B cell (primary cell): ENCODE data around the gene EEF1AKMT4. TPM values are rescaled to one million over a fixed set of nuclear protein-coding genes. Genes with fewer than 3 reads are reported as not detected.

Experiments
- ATAC-seq: fragments of 200-7000 bp; cut with Tn5 transposase; one replicate; pipeline ENCODE4 v1.10.0; 2021; ENCODE audit warnings: low read depth, mild to moderate bottlenecking, moderate number of reproducible peaks, moderate library complexity
- CTCF ChIA-PET: fragments of 350-600 bp; sonication (Branson Sonifier 250); formaldehyde crosslinking; loops from one replicate; lab custom pipeline; 2021; ENCODE audit warnings: antibody characterized with exemption, inconsistent platforms; lab: Charles Lee
- POLR2A ChIA-PET: fragments of 350-600 bp; sonication (Branson Sonifier 250); formaldehyde crosslinking; loops from one replicate; lab custom pipeline; 2021; ENCODE audit warnings: antibody characterized with exemption; lab: Charles Lee
- DNase-seq: peaks from one replicate; pipeline ENCODE4 v3.0.0; 2013
- H2AFZ ChIP-seq: 2 replicates; pipeline ENCODE4 v1.6.1; 2012; ENCODE audit warnings: mild to moderate bottlenecking, low read depth, low read length; ENCODE audit not compliant: insufficient read depth, poor library complexity, severe bottlenecking
- H3K27ac ChIP-seq, 2 donors: 1 replicate in 1 of 2; 2 replicates in 1 of 2; pipeline ENCODE4 v1.5.1; 2012 to 2013; ENCODE audit warnings: low read length in 2 of 2, mild to moderate bottlenecking in 2 of 2, moderate library complexity in 1 of 2
- H3K27me3 ChIP-seq, 4 experiments: fragments of 200-600 bp in 1 of 4; sonication (generic) in 1 of 4; replicated peaks in 1 of 4; 1 replicate in 2 of 4; 2 replicates in 2 of 4; pipeline versions ENCODE4 v1.6.1 to v1.7.0; 2013 to 2016; ENCODE audit warnings: low read length in 3 of 4, mild to moderate bottlenecking in 2 of 4, mixed read lengths in 1 of 4, moderate library complexity in 1 of 4; ENCODE audit not compliant: insufficient read depth in 4 of 4, control insufficient read depth in 3 of 4; ENCODE audit errors: control extremely low read depth in 1 of 4
- H3K36me3 ChIP-seq, 2 experiments: replicated peaks in 1 of 2; 1 replicate in 1 of 2; 2 replicates in 1 of 2; pipeline versions ENCODE4 v1.6.1 to v1.7.1; 2013; ENCODE audit warnings: low read length in 1 of 2; ENCODE audit not compliant: insufficient read depth in 2 of 2, control insufficient read depth in 1 of 2; ENCODE audit errors: control extremely low read depth in 1 of 2, extremely low read depth in 1 of 2
- H3K4me1 ChIP-seq, 2 donors: fragments of 200-600 bp in 1 of 2; sonication (generic) in 1 of 2; 1 replicate in 1 of 2; 2 replicates in 1 of 2; pipeline versions ENCODE4 v1.5.1 to v1.6.1; 2013 to 2017; ENCODE audit warnings: low read length in 2 of 2; ENCODE audit not compliant: control insufficient read depth in 2 of 2, insufficient read depth in 2 of 2
- H3K4me2 ChIP-seq: replicated peaks from 2 replicates; pipeline ENCODE3; 2012; ENCODE audit warnings: mild to moderate bottlenecking, low read depth, low read length; ENCODE audit not compliant: poor library complexity, severe bottlenecking
- H3K4me3 ChIP-seq, 5 experiments: fragments of 200-600 bp in 1 of 5; sonication (generic) in 1 of 5; 1 replicate in 3 of 5; 2 replicates in 2 of 5; pipeline versions ENCODE4 v1.5.1 to v1.7.0; 2011 to 2016; ENCODE audit warnings: low read length in 4 of 5, mild to moderate bottlenecking in 4 of 5, low read depth in 2 of 5, control low read depth in 1 of 5, moderate library complexity in 1 of 5; ENCODE audit not compliant: insufficient read depth in 1 of 5; ENCODE audit errors: control extremely low read depth in 1 of 5, extremely low read depth in 1 of 5
- H3K79me2 ChIP-seq: fragments of 200-600 bp; sonication (generic); one replicate; pipeline ENCODE4 v1.6.0; 2016; ENCODE audit warnings: low read length; ENCODE audit not compliant: control insufficient read depth, insufficient read depth
- H3K9ac ChIP-seq: fragments of 200-600 bp; sonication (generic); 2 replicates; pipeline ENCODE4 v1.6.1; 2017; ENCODE audit warnings: mild to moderate bottlenecking, low read length, moderate library complexity
- H3K9me3 ChIP-seq, 3 donors: one replicate each; pipeline versions ENCODE4 v1.6.1 to v1.7.1; 2013; ENCODE audit warnings: low read length in 2 of 3; ENCODE audit not compliant: control insufficient read depth in 2 of 3, insufficient read depth in 1 of 3; ENCODE audit errors: control extremely low read depth in 1 of 3
- H4K20me1 ChIP-seq: 2 replicates; pipeline ENCODE4 v1.6.0; 2012; ENCODE audit warnings: mild to moderate bottlenecking, low read length; ENCODE audit not compliant: insufficient read depth, control insufficient read depth, poor library complexity, severe bottlenecking
- H3K27ac Mint-ChIP-seq: one replicate; pipeline ENCODE4 v1.8.0; 2021; ENCODE audit warnings: mixed read lengths
- H3K27me3 Mint-ChIP-seq: one replicate; pipeline ENCODE4 v1.8.0; 2021; ENCODE audit warnings: mixed read lengths
- H3K4me1 Mint-ChIP-seq: one replicate; pipeline ENCODE4 v1.8.0; 2021; ENCODE audit warnings: mixed read lengths
- H3K4me3 Mint-ChIP-seq: one replicate; pipeline ENCODE4 v1.8.0; 2021; ENCODE audit warnings: mixed read lengths
- H3K9me3 Mint-ChIP-seq: one replicate; pipeline ENCODE4 v1.8.0; 2022; ENCODE audit warnings: mixed read lengths; ENCODE audit not compliant: insufficient read depth
- CTCF ChIP-seq: fragments of 200-600 bp; IDR thresholded peaks from one replicate; pipeline ENCODE4 v1.8.0; 2022; ENCODE audit warnings: antibody characterized with exemption, mild to moderate bottlenecking
- EZH2 ChIP-seq: IDR thresholded peaks from 2 replicates; pipeline ENCODE4 v1.6.1; 2012; ENCODE audit warnings: borderline replicate concordance, low read depth, mild to moderate bottlenecking, moderate library complexity, low read length; ENCODE audit not compliant: insufficient read depth, poor library complexity, severe bottlenecking
- WGBS: methylation state at CpG from one replicate; pipeline ENCODE4 v1.1.5; 2013; ENCODE audit warnings: missing lambda C conversion rate; ENCODE audit not compliant: insufficient coverage; 5-methylcytosine and 5-hydroxymethylcytosine counted together
- intact Hi-C: fragments of 100-400 bp; cut with micrococcal nuclease; formaldehyde crosslinking; loops from one replicate; pipeline ENCODE4 v1.10.0; 2022
- polyA plus RNA-seq: library from polyadenylated mRNA; depleted of rRNA; stranded (reverse); fragments of >200 nt; gene quantifications from 2 replicates; pipeline ENCODE4 v1.2.3, GENCODE V29; 2012
- total RNA-seq, 2 donors: library from RNA; stranded (reverse); fragments of 120-200 nt in 1 of 2; gene quantifications; 1 replicate in 1 of 2; 2 replicates in 1 of 2; pipeline versions ENCODE4 v1.2.3 to v1.2.4, GENCODE V29; 2013 to 2022

The EEF1AKMT4 gene
- total and polyA plus RNA-seq, 2 donors (not counting 1 experiment from before 2014, with no cell fraction given): 1.5 to 2.5 TPM

GRCh38 chr3:184248454-184249411 lies 739 bp upstream of the EEF1AKMT4 start, which contains the start of gene ALG3:
ALG3 (minus strand) TSS chr3:184248962; CDS start chr3:184248940, 22 bp downstream.
- ATAC-seq (peak; percentile 49), DNase-seq (peak; percentile 93)
- Histone ChIP-seq H3K27ac (peak within 1 kb of the TSS; percentile 59 to 77), H2AFZ (peak within 1 kb of the TSS; percentile 99), H3K4me3 (peak within 1 kb of the TSS; percentile 88 to 93 (median 91)), H3K4me2 (peak within 1 kb of the TSS; percentile 88), H3K9ac (peak within 1 kb of the TSS; percentile 84), H3K79me2 (peaks cover 6% of the 10 kb centered on the region), H3K27me3 (no peaks in the 10 kb centered on the region), H3K36me3 (peaks cover 0 to 19% of the 10 kb centered on the region in 2 experiments), H4K20me1 (peaks cover 15% of the 10 kb centered on the region), H3K9me3 (no peaks in the 10 kb centered on the region), H3K4me1 (peaks cover 5 to 17% of the 10 kb centered on the region in 2 donors)
- no peaks in the 10 kb centered on the region for H3K9me3 Mint-ChIP-seq
- no peaks in the 10 kb centered on the region for H3K27me3 Mint-ChIP-seq
- intact Hi-C loops: loop anchor here (1.0 kb wide), 6 partner anchors 51 to 114 kb away; partner anchors contain the start of genes AP2M1, EIF4G1 and PSMD2
- peak within 1 kb of the TSS; percentile 87 for H3K4me3 Mint-ChIP-seq
- H3K27ac Mint-ChIP-seq: peak within 1 kb of the TSS; percentile 86
- POLR2A ChIA-PET: interaction anchor here (1.0 to 1.7 kb wide), 3 partner anchors 19 to 231 kb away, joined by 3 read pairs; partner anchors contain the start of gene VWA5B2
- H3K4me1 Mint-ChIP-seq: peaks cover 9% of the 10 kb centered on the region
- TF ChIP-seq EZH2 (no peak), CTCF (no peak)
- under 1% methylated on average over 47 of the region's 49 CpGs for WGBS
- CTCF ChIA-PET: interaction anchor here (1.2 to 2.9 kb wide), 5 partner anchors 11 to 22 kb away, joined by 3 to 23 read pairs (median 9); no protein-coding TSS in a partner anchor
